ENCODE measurements around the gene ATMIN.
A peak's percentile ranks its signal among the peaks of the same experiment; 100 is the strongest.

Gene ATMIN

GRCh38 chr16:81070979-81071378, 35.3 kb downstream of the ATMIN start:
- FAIRE-seq: no peak

GRCh38 chr16:81071805-81072204, 36.2 kb downstream of the ATMIN start:
- no peak for FAIRE-seq

- no peak for FAIRE-seq
These were observed 38.1 kb downstream of the ATMIN start for GRCh38 chr16:81073560-81074330.

GRCh38 chr16:81076566-81077075, 41.0 kb downstream of the ATMIN start:
- no peak for FAIRE-seq

- FAIRE-seq: no peak
These were observed 41.7 kb downstream of the ATMIN start, which contains the start of gene C16orf46 for GRCh38 chr16:81077076-81077940. Gene C16orf46, minus strand, starts transcription at chr16:81077238. Its CDS starts 13,283 bp downstream, at chr16:81063955.

GRCh38 chr16:81080233-81080632, 44.6 kb downstream of the ATMIN start:
- FAIRE-seq: no peak

- FAIRE-seq: no peak
These were observed 45.4 kb downstream of the ATMIN start for GRCh38 chr16:81081014-81081413.

- FAIRE-seq: no peak
These were observed 53.2 kb downstream of the ATMIN start for GRCh38 chr16:81088836-81089235.

- no peak for FAIRE-seq
These were observed 59.2 kb downstream of the ATMIN start for GRCh38 chr16:81094771-81095251.

GRCh38 chr16:81095653-81095952, 60.0 kb downstream of the ATMIN start:
- no peak for FAIRE-seq

GRCh38 chr16:81095953-81096714, 60.5 kb downstream of the ATMIN start, which contains the start of gene GCSH:
Gene GCSH, minus strand, starts transcription at chr16:81096395. Its CDS starts 117 bp downstream, at chr16:81096278.
- FAIRE-seq: peak; percentile 31

GRCh38 chr16:81096715-81097208, 61.1 kb downstream of the ATMIN start:
- FAIRE-seq: no peak

All from colon (tissue), 2 donors.